ENCODE results near the gene NGEF. TPM values are rescaled to one million over a fixed set of nuclear protein-coding genes. Genes with fewer than 3 reads are reported as not detected.

Gene NGEF
- total RNA-seq, 2 donors from 2014 or later = not detected

DNA sequence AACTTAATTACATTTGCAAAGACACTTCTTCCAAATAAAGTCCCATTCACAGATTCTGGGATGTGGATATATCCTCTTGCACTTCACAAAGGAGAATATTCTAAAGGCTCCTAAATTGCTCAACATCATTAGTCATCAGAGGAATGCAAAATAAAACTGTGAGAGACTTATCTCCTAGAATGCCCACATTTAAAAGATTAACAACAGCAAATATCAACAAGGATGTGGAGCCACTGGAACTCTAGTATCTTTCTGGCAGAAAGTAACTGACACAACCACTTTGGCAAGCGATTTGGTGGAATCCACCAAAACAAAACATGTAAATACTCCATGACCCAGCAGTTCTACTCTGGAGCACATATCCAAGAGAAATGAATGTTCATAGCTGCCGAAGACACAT is 24.0 kb upstream of the NGEF start:
- peaks cover 16% of the 10 kb centered on the region for H3K27me3 Mint-ChIP-seq
- ATAC-seq = no peak
- no peak overlapping the region for H3K27ac Mint-ChIP-seq
- no peaks in the 10 kb centered on the region for H3K9me3 ChIP-seq (ENCODE audit: control insufficient read depth, low read length, poor library complexity, severe bottlenecking)
- H3K36me3 Mint-ChIP-seq (ENCODE audit: low read depth) = no peaks in the 10 kb centered on the region
- DNase-seq = no peak
- H3K4me1 Mint-ChIP-seq = no peaks in the 10 kb centered on the region
- no peak overlapping the region for H3K4me3 Mint-ChIP-seq

DNA sequence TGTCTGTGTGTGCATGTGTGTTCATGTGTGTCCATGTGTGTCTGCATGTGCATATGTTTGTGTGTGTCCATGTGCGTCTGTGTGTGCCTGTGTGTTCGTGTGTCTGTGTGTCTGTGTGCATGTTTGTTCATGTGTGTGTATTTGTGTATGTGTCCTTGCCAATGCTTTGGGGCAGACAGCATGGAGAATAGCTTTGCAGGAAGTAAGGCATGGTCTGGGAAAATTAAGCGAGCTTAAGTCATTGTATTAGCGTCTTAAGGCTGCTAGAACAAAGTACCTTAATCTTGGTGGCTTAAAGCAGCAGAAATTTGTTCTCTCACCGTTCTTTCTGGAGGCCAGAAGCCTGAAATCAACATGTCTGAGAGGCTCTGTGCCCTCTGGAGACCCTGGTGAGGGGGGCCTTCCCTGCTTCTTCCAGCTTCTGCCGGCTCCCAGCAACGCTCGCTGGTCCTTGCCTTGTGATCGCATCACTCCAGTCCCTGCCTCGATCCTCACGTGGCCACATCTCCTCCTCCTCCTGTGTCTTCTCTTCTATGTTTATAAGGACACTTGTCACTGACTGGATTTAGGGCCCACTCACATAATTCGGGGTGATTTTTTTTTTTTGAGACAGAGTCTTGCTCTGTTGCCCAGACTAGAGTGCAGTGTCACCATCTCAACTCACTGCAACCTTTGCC is 23.2 kb upstream of the NGEF start:
- DNase-seq (no peak), ATAC-seq (no peak)
- H3K4me3 Mint-ChIP-seq = no peak overlapping the region
- peaks cover 14% of the 10 kb centered on the region for H3K27me3 Mint-ChIP-seq
- H3K27ac Mint-ChIP-seq = no peak overlapping the region
- no peaks in the 10 kb centered on the region for H3K4me1 Mint-ChIP-seq
- no peaks in the 10 kb centered on the region for H3K36me3 Mint-ChIP-seq (ENCODE audit: low read depth)
- H3K9me3 ChIP-seq (ENCODE audit: control insufficient read depth, low read length, poor library complexity, severe bottlenecking) = no peaks in the 10 kb centered on the region

GRCh38 chr2:233035426-233036161 is 22.5 kb upstream of the NGEF start:
- H3K9me3 ChIP-seq (ENCODE audit: control insufficient read depth, low read length, poor library complexity, severe bottlenecking) = no peaks in the 10 kb centered on the region
- Mint-ChIP-seq H3K36me3 (ENCODE audit: low read depth) (no peaks in the 10 kb centered on the region), H3K4me1 (no peaks in the 10 kb centered on the region), H3K4me3 (no peak overlapping the region), H3K27ac (no peak overlapping the region), H3K27me3 (peaks cover 7% of the 10 kb centered on the region)
- no peak for ATAC-seq
- DNase-seq = no peak

DNA sequence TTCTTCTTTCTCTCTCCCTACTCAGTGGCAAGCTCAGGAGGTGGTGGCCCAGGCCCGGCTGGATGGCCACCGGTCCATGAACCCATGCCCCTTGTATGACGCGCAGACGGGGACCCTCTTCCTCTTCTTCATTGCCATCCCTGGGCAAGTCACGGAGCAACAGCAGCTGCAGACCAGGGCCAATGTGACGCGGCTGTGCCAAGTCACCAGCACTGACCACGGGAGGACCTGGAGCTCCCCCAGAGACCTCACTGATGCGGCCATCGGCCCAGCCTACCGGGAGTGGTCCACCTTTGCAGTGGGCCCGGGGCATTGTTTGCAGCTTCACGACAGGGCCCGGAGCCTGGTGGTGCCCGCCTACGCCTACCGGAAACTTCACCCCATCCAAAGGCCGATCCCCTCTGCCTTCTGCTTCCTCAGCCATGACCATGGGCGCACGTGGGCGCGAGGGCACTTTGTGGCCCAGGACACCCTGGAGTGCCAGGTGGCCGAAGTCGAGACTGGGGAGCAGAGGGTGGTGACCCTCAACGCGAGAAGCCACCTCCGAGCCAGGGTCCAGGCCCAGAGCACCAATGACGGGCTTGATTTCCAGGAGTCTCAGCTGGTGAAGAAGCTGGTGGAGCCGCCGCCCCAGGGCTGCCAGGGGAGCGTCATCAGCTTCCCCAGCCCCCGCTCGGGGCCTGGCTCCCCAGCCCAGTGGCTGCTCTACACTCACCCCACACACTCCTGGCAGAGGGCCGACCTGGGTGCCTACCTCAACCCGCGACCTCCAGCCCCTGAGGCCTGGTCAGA is 21.2 kb upstream of the NGEF start:
- ATAC-seq = no peak
- Mint-ChIP-seq H3K4me3 (no peak overlapping the region), H3K27ac (no peak overlapping the region), H3K27me3 (no peaks in the 10 kb centered on the region), H3K36me3 (ENCODE audit: low read depth) (no peaks in the 10 kb centered on the region), H3K4me1 (no peaks in the 10 kb centered on the region)
- no peak for DNase-seq
- no peaks in the 10 kb centered on the region for H3K9me3 ChIP-seq (ENCODE audit: control insufficient read depth, low read length, poor library complexity, severe bottlenecking)

DNA sequence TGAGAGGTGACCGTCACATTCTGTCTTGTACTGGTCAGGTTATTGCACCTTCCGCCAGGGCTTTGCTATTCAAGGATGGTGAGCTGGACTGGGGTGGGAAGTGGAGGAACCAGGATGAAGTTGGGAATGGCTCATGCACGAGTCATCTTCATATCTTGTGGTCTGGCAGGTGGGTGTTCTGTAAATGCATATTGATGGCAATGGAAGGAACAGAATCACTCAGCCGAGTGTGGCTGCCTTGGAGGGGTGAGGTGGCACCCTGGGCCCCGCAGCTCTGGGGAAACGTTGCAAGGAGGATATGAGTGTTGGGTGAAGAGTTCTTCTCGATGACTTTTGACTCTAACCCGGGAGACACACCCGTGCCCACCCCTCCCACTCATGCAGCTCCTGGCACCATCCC is 20.6 kb upstream of the NGEF start:
- H3K27me3 Mint-ChIP-seq = no peaks in the 10 kb centered on the region
- no peak overlapping the region for H3K27ac Mint-ChIP-seq
- no peak overlapping the region for H3K4me3 Mint-ChIP-seq
- no peaks in the 10 kb centered on the region for H3K4me1 Mint-ChIP-seq
- H3K9me3 ChIP-seq (ENCODE audit: control insufficient read depth, low read length, poor library complexity, severe bottlenecking) = no peaks in the 10 kb centered on the region
- no peak for DNase-seq
- ATAC-seq = no peak
- no peaks in the 10 kb centered on the region for H3K36me3 Mint-ChIP-seq (ENCODE audit: low read depth)

- Mint-ChIP-seq H3K27me3 (no peaks in the 10 kb centered on the region), H3K36me3 (ENCODE audit: low read depth) (no peaks in the 10 kb centered on the region), H3K4me1 (no peaks in the 10 kb centered on the region), H3K27ac (no peak within 1 kb of the TSS), H3K4me3 (no peak within 1 kb of the TSS)
- DNase-seq = no peak
- no peak for ATAC-seq
- H3K9me3 ChIP-seq (ENCODE audit: control insufficient read depth, low read length, poor library complexity, severe bottlenecking) = no peaks in the 10 kb centered on the region
These were observed 19.7 kb upstream of the NGEF start, which contains the start of gene NEU2 for GRCh38 chr2:233032551-233033320. TSS of gene NEU2 (plus strand) at chr2:233032672. CDS start at chr2:233032672, 0 bp downstream.

DNA sequence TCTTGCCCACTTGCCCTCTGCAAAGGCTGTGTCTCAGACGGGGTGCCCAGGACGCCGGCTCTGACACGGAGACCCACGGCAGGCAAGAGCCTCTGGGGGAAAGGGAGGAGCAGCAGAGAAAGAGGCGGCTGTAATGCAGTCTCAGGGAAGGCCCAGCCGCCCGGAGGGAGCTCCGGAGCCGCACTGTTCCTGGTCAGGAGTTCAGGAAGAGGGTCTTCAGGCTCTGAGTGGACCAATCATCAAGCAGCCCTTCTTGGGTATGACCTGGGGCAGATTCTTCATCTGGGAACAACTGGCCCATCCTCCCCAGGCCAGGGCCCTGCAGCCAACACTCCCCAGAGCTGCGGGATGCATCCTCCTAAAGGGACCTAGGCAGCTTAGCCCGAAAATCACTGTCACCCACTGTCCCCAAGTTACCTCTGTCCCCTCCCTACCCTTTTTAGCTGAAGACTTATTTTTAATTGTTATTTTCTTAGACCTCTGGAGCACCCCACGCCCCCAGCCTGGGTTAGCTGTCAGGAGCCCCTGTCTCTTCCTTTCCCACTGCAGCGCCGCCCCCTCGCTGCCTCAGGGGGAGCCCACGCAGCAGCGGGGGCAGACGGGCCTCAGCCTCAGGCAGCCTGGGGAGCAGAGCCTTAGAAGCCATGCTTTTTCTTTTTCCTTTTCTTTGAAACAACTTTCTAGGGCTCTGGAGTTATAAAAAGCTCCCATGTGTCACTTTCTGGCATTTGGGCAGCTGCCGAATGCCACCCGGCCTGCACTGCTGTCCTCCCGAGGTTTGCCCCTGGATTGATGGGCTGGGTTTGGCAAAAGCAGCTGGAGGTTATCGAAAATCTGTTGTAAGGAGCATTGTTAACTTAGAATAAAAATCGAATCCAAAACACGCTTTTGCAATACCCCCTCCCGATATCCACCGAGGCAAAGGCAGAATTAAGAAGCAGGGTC is 18.8 kb upstream of the NGEF start:
- no peaks in the 10 kb centered on the region for H3K36me3 Mint-ChIP-seq (ENCODE audit: low read depth)
- no peaks in the 10 kb centered on the region for H3K9me3 ChIP-seq (ENCODE audit: control insufficient read depth, low read length, poor library complexity, severe bottlenecking)
- no peaks in the 10 kb centered on the region for H3K27me3 Mint-ChIP-seq
- no peak overlapping the region for H3K27ac Mint-ChIP-seq
- DNase-seq = no peak
- no peaks in the 10 kb centered on the region for H3K4me1 Mint-ChIP-seq
- no peak for ATAC-seq
- no peak overlapping the region for H3K4me3 Mint-ChIP-seq

- H3K9me3 ChIP-seq (ENCODE audit: control insufficient read depth, low read length, poor library complexity, severe bottlenecking) = no peaks in the 10 kb centered on the region
- Mint-ChIP-seq H3K36me3 (ENCODE audit: low read depth) (no peaks in the 10 kb centered on the region), H3K27ac (peak overlapping the region; percentile 37), H3K27me3 (no peaks in the 10 kb centered on the region), H3K4me3 (no peak overlapping the region), H3K4me1 (no peaks in the 10 kb centered on the region)
- no peak for DNase-seq
- ATAC-seq = no peak
These were observed 16.3 kb upstream of the NGEF start for GRCh38 chr2:233029321-233029720.

- no peak for ATAC-seq
- Mint-ChIP-seq H3K4me1 (no peaks in the 10 kb centered on the region), H3K27ac (no peak overlapping the region), H3K27me3 (no peaks in the 10 kb centered on the region), H3K36me3 (ENCODE audit: low read depth) (no peaks in the 10 kb centered on the region), H3K4me3 (no peak overlapping the region)
- no peak for DNase-seq
- no peaks in the 10 kb centered on the region for H3K9me3 ChIP-seq (ENCODE audit: control insufficient read depth, low read length, poor library complexity, severe bottlenecking)
These were observed 13.2 kb upstream of the NGEF start for GRCh38 chr2:233026198-233026813.

- DNase-seq = no peak
- H3K4me3 Mint-ChIP-seq = no peak overlapping the region
- H3K36me3 Mint-ChIP-seq (ENCODE audit: low read depth) = no peaks in the 10 kb centered on the region
- H3K27ac Mint-ChIP-seq = no peak overlapping the region
- H3K9me3 ChIP-seq (ENCODE audit: control insufficient read depth, low read length, poor library complexity, severe bottlenecking) = no peaks in the 10 kb centered on the region
- H3K27me3 Mint-ChIP-seq = no peaks in the 10 kb centered on the region
- ATAC-seq = no peak
- no peaks in the 10 kb centered on the region for H3K4me1 Mint-ChIP-seq
These were observed 12.7 kb upstream of the NGEF start for GRCh38 chr2:233025706-233026105.

DNA sequence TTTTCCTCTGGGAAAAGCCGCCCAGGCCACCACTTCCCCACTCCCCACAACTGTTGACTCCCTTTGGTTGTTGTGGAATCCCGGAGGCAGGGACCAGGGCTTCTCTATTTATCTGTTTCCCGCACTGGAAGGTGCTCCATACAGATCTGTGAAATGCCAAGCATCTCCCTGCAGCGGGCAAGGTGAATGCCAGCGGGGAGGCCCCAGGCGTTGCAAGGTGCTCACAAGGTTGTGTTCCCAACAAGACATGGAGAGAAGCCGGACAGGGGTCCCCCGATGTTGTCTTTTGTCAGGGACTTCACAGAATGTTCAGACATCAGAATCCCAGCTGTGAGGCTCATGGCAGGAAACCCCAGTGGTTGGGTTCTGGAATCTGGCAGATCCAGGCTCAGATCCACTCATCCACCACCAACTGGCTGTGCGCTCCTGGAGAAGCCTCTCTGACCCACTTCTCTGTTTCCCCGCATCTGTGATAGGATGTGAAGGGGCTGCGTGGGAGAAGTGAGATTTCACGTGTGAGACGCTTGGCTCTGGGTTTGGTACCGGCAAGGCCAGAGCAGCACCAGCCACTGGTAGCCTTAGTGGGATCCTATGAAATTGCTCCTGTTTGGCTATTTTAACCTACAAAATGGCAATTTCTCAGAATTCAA is 10.8 kb upstream of the NGEF start:
- no peaks in the 10 kb centered on the region for H3K27me3 Mint-ChIP-seq
- H3K36me3 Mint-ChIP-seq (ENCODE audit: low read depth) = no peaks in the 10 kb centered on the region
- H3K27ac Mint-ChIP-seq = no peak overlapping the region
- DNase-seq (no peak), ATAC-seq (no peak)
- H3K9me3 ChIP-seq (ENCODE audit: control insufficient read depth, low read length, poor library complexity, severe bottlenecking) = no peaks in the 10 kb centered on the region
- no peaks in the 10 kb centered on the region for H3K4me1 Mint-ChIP-seq
- H3K4me3 Mint-ChIP-seq = no peak overlapping the region

Measured in T-helper 17 cell (primary cell).